HepG2 (cell line): Measurements from ENCODE around the gene PCBP2. TPM values are rescaled to one million over a fixed set of nuclear protein-coding genes. Genes with fewer than 3 reads are reported as not detected.

Experiments used
- ARHGAP35 ChIP-seq: sonication (generic); formaldehyde crosslinking; IDR thresholded peaks from 2 replicates; pipeline ENCODE4 v1.9.0; 2022; ENCODE audit warnings: mild to moderate bottlenecking, inconsistent platforms, moderate library complexity, missing genetic modification reagents, borderline replicate concordance
- CC2D1A ChIP-seq: sonication (generic); formaldehyde crosslinking; IDR thresholded peaks from 2 replicates; pipeline ENCODE4 v1.8.1; 2023; ENCODE audit warnings: mild to moderate bottlenecking, missing genetic modification reagents
- EED ChIP-seq: sonication (generic); formaldehyde crosslinking; IDR thresholded peaks from 2 replicates; pipeline ENCODE4 v1.5.0; 2020; ENCODE audit warnings: mild to moderate bottlenecking, missing genetic modification reagents
- GATAD1 ChIP-seq: IDR thresholded peaks from 2 replicates; pipeline ENCODE4 v1.6.1; 2016; ENCODE audit warnings: missing genetic modification reagents, missing compliant biosample characterization
- KAT2B ChIP-seq: fragments of 150-350 bp; IDR thresholded peaks from 2 replicates; pipeline ENCODE4 v1.6.1; 2014; ENCODE audit warnings: low read depth, low read length, borderline replicate concordance
- KLF12 ChIP-seq: sonication (generic); formaldehyde crosslinking; IDR thresholded peaks from 2 replicates; pipeline ENCODE4 v1.4.0; 2020; ENCODE audit warnings: missing genetic modification reagents, borderline replicate concordance
- MAFG ChIP-seq: sonication (generic); formaldehyde crosslinking; IDR thresholded peaks from 2 replicates; pipeline ENCODE4 v1.5.1; 2020; ENCODE audit warnings: mild to moderate bottlenecking, missing genetic modification reagents
- MIER2 ChIP-seq: IDR thresholded peaks from 2 replicates; pipeline ENCODE4 v1.6.1; 2016; ENCODE audit warnings: missing biosample characterization, missing genetic modification reagents
- NCOA2 ChIP-seq: sonication (generic); formaldehyde crosslinking; IDR thresholded peaks from 2 replicates; pipeline ENCODE4 v1.8.0; 2022; ENCODE audit warnings: inconsistent platforms
- PHF21A ChIP-seq: sonication (generic); formaldehyde crosslinking; IDR thresholded peaks from 2 replicates; pipeline ENCODE4 v1.5.0; 2020; ENCODE audit warnings: mild to moderate bottlenecking, missing genetic modification reagents
- PITX1 ChIP-seq: sonication (generic); formaldehyde crosslinking; IDR thresholded peaks from 2 replicates; pipeline ENCODE4 v1.5.1; 2020; ENCODE audit warnings: mild to moderate bottlenecking, missing genetic modification reagents
- YEATS2 ChIP-seq: sonication (generic); formaldehyde crosslinking; IDR thresholded peaks from 2 replicates; pipeline ENCODE4 v1.4.0; 2020; ENCODE audit warnings: missing genetic modification reagents, borderline replicate concordance
- ZC3H4 ChIP-seq: sonication (generic); formaldehyde crosslinking; IDR thresholded peaks from 2 replicates; pipeline ENCODE4 v1.4.0; 2020; ENCODE audit warnings: missing genetic modification reagents, borderline replicate concordance
- ZNF10 ChIP-seq: sonication (generic); formaldehyde crosslinking; IDR thresholded peaks from 2 replicates; pipeline ENCODE4 v1.4.0; 2020; ENCODE audit warnings: mild to moderate bottlenecking, low read depth, missing genetic modification reagents, borderline replicate concordance
- ZNF570 ChIP-seq: sonication (generic); formaldehyde crosslinking; IDR thresholded peaks from 2 replicates; pipeline ENCODE4 v1.4.0; 2020; ENCODE audit warnings: mild to moderate bottlenecking, missing genetic modification reagents, borderline replicate concordance
- ZNF776 ChIP-seq: sonication (generic); formaldehyde crosslinking; IDR thresholded peaks from 2 replicates; pipeline ENCODE4 v1.4.0; 2020; ENCODE audit warnings: mild to moderate bottlenecking, missing genetic modification reagents
- polyA plus RNA-seq, 8 experiments: library from polyadenylated mRNA; depleted of rRNA in 3 of 8; stranded (reverse) in 7 of 8; unstranded in 1 of 8; fragments of >200 nt; fragmentation: Illumina TruSeq in 4 of 8; extraction: Trizol in 4 of 8; gene quantifications; 2 replicates each; pipeline versions ENCODE4 v1.2.1 to v1.2.3, GENCODE V29; 2011 to 2016; ENCODE audit warnings: low read depth in 4 of 8, missing spikeins in 1 of 8, mixed read lengths in 1 of 8; ENCODE audit not compliant: insufficient read depth in 1 of 8
- total RNA-seq, 5 experiments: library from RNA; depleted of rRNA; stranded (reverse); fragments of >200 nt; fragmentation: Illumina TruSeq; extraction: Trizol; gene quantifications; 2 replicates each; pipeline ENCODE4 v1.2.3, GENCODE V29; 2016; ENCODE audit warnings: low read depth in 1 of 5
- TF ChIP-seq, protein P1 (sequence below): sonication (generic); formaldehyde crosslinking; IDR thresholded peaks from 2 replicates; pipeline ENCODE4 v1.4.0; 2020; ENCODE audit warnings: missing genetic modification reagents, borderline replicate concordance
- TF ChIP-seq, protein P2 (sequence below): sonication (generic); formaldehyde crosslinking; IDR thresholded peaks from 2 replicates; pipeline ENCODE4 v1.8.1; 2023; ENCODE audit warnings: mild to moderate bottlenecking, missing genetic modification reagents
- TF ChIP-seq, protein P3 (sequence below): IDR thresholded peaks from 2 replicates; pipeline ENCODE4 v1.6.1; 2018; ENCODE audit warnings: missing genetic modification reagents, mild to moderate bottlenecking, missing compliant biosample characterization

The PCBP2 gene
- total and polyA plus RNA-seq, 2 of the 13 experiments (the other 11 are each of a cell fraction or from before 2014, with no cell fraction given) = 154 to 345 TPM

DNA sequence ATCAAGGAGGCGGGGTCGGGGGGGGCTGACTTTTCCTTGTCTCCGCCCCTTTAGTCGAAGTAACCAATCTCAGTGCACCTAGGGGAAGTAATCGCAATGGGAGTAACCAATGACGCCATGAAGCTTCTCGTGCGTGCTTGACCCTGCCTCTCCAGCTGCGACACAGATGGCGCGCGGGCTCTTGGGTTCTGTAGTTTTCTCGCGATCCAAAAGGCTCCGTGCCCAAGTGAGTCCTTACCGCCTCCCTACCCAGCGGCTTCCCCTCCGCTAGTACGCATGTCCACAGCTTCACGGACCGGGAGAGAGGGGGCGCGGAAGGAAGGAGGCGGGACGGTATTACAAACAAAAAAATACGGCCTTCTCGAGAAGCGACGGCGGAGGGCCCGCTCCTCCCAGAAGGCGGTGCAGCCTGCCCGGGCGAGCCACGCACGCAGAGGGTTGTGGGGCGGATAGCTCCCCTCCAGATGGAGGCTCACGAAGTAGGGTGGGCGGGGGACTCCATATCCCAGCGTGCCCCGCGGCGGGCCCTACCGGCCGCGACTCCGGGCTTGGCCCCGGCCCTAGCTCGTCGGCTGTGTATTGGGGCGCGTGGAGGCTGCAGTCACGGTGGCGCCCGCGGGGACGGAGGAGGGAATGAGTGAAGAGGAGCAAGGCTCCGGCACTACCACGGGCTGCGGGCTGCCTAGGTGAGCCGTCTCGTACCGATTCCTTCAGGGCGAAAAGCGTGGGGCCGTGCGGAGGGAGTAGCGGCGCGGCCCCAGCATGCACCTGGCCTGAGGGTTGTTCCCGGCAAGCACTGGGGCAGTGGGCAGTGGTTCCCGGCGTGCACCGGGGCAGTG lies 49.1 kb downstream of the PCBP2 start, which contains the start of gene TARBP2 (continued):
- TF ChIP-seq, protein P1, sequence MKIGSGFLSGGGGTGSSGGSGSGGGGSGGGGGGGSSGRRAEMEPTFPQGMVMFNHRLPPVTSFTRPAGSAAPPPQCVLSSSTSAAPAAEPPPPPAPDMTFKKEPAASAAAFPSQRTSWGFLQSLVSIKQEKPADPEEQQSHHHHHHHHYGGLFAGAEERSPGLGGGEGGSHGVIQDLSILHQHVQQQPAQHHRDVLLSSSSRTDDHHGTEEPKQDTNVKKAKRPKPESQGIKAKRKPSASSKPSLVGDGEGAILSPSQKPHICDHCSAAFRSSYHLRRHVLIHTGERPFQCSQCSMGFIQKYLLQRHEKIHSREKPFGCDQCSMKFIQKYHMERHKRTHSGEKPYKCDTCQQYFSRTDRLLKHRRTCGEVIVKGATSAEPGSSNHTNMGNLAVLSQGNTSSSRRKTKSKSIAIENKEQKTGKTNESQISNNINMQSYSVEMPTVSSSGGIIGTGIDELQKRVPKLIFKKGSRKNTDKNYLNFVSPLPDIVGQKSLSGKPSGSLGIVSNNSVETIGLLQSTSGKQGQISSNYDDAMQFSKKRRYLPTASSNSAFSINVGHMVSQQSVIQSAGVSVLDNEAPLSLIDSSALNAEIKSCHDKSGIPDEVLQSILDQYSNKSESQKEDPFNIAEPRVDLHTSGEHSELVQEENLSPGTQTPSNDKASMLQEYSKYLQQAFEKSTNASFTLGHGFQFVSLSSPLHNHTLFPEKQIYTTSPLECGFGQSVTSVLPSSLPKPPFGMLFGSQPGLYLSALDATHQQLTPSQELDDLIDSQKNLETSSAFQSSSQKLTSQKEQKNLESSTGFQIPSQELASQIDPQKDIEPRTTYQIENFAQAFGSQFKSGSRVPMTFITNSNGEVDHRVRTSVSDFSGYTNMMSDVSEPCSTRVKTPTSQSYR = no peak; the same call in 1 of the 2 replicates
- TF ChIP-seq MIER2 (CRISPR knock-in tag) = no peak
- TF ChIP-seq ZNF10 (CRISPR knock-in tag) = no peak
- TF ChIP-seq GATAD1 = peak; percentile 96
- TF ChIP-seq, protein P2, sequence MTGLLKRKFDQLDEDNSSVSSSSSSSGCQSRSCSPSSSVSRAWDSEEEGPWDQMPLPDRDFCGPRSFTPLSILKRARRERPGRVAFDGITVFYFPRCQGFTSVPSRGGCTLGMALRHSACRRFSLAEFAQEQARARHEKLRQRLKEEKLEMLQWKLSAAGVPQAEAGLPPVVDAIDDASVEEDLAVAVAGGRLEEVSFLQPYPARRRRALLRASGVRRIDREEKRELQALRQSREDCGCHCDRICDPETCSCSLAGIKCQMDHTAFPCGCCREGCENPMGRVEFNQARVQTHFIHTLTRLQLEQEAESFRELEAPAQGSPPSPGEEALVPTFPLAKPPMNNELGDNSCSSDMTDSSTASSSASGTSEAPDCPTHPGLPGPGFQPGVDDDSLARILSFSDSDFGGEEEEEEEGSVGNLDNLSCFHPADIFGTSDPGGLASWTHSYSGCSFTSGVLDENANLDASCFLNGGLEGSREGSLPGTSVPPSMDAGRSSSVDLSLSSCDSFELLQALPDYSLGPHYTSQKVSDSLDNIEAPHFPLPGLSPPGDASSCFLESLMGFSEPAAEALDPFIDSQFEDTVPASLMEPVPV (CRISPR knock-in tag) = peak; percentile 90; the same call in 1 of the 2 replicates
- no peak for TF ChIP-seq KAT2B
- TF ChIP-seq PITX1 (CRISPR knock-in tag) = no peak
- TF ChIP-seq YEATS2 (CRISPR knock-in tag) = peak; percentile 95
- TF ChIP-seq PHF21A (CRISPR knock-in tag) = peak; percentile 65; the same call in 1 of the 2 replicates
- no peak; the same call in 1 of the 2 replicates for TF ChIP-seq ARHGAP35
- peak; percentile 81; the same call in 1 of the 2 replicates for TF ChIP-seq KLF12
- TF ChIP-seq ZNF776 (CRISPR knock-in tag) = no peak
- no peak for TF ChIP-seq CC2D1A
- no peak for TF ChIP-seq MAFG (CRISPR knock-in tag)
- TF ChIP-seq, protein P3, sequence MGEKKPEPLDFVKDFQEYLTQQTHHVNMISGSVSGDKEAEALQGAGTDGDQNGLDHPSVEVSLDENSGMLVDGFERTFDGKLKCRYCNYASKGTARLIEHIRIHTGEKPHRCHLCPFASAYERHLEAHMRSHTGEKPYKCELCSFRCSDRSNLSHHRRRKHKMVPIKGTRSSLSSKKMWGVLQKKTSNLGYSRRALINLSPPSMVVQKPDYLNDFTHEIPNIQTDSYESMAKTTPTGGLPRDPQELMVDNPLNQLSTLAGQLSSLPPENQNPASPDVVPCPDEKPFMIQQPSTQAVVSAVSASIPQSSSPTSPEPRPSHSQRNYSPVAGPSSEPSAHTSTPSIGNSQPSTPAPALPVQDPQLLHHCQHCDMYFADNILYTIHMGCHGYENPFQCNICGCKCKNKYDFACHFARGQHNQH (CRISPR knock-in tag) = no peak; the same call in none of the 2 replicates
- 0 out of 2 replicates have a peak, but pooled peaks have one; percentile 20 for TF ChIP-seq ZC3H4 (CRISPR knock-in tag)
- TF ChIP-seq NCOA2 (CRISPR knock-in tag) = 0 out of 2 replicates have a peak, but pooled peaks have one; percentile 11
- no peak for TF ChIP-seq EED
- no peak for TF ChIP-seq ZNF570 (CRISPR knock-in tag)
